ENCODE results near the gene CDC14B.

Gene CDC14B

GRCh38 chr9:96482476-96482875 lies 137.2 kb downstream of the CDC14B start:
- DNase-seq, result no peak

GRCh38 chr9:96480736-96481135 lies 138.9 kb downstream of the CDC14B start:
- DNase-seq, result no peak

- no peak for DNase-seq
Measured at GRCh38 chr9:96478829-96479371, 140.7 kb downstream of the CDC14B start.

- no peak for DNase-seq
Measured at GRCh38 chr9:96476591-96476990, 143.1 kb downstream of the CDC14B start.

- DNase-seq, result no peak
Measured at GRCh38 chr9:96476013-96476412, 143.6 kb downstream of the CDC14B start.

- DNase-seq, result no peak
Measured at GRCh38 chr9:96467784-96468183, 151.9 kb downstream of the CDC14B start.

- no peak for DNase-seq
Measured at GRCh38 chr9:96464426-96464825, 155.2 kb downstream of the CDC14B start.

GRCh38 chr9:96462541-96462940 lies 157.1 kb downstream of the CDC14B start:
- no peak for DNase-seq

GRCh38 chr9:96461336-96461735 lies 158.3 kb downstream of the CDC14B start:
- no peak for DNase-seq

GRCh38 chr9:96460882-96461281 lies 158.8 kb downstream of the CDC14B start:
- DNase-seq, result no peak

- no peak for DNase-seq
Measured at GRCh38 chr9:96460470-96460869, 159.2 kb downstream of the CDC14B start.

- DNase-seq, result no peak
Measured at GRCh38 chr9:96459268-96460007, 160.2 kb downstream of the CDC14B start.

- no peak for DNase-seq
Measured at GRCh38 chr9:96458226-96458625, 161.4 kb downstream of the CDC14B start.

- no peak for DNase-seq
Measured at GRCh38 chr9:96457266-96457665, 162.4 kb downstream of the CDC14B start.

- DNase-seq, result no peak
Measured at GRCh38 chr9:96453625-96454024, 166.0 kb downstream of the CDC14B start.

- peak; percentile 58 for DNase-seq
Measured at GRCh38 chr9:96450613-96451528, 168.8 kb downstream of the CDC14B start.

All from central memory CD4-positive, alpha-beta T cell (primary cell).